SW480 (cell line): ENCODE results near the gene HOXC9.

ENCODE experiments used
- DNase-seq: peaks from one replicate; pipeline ENCODE4 v3.0.0-alpha.2; 2016; ENCODE audit warnings: low spot score

HOXC9 gene

GRCh38 chr12:54028314-54029201, 28.6 kb downstream of the HOXC9 start, which contains the start of gene HOXC6:
Gene HOXC6, plus strand, starts transcription at chr12:54028440. Its CDS starts 82 bp downstream, at chr12:54028522.
- DNase-seq = peak; percentile 60

GRCh38 chr12:54029529-54030441, 29.8 kb downstream of the HOXC9 start:
- no peak for DNase-seq

GRCh38 chr12:54030442-54030801, 30.5 kb downstream of the HOXC9 start:
- no peak for DNase-seq

GRCh38 chr12:54030889-54031471, 31.0 kb downstream of the HOXC9 start:
- DNase-seq = no peak

- no peak for DNase-seq
Observed at GRCh38 chr12:54031480-54031879, 31.5 kb downstream of the HOXC9 start.

GRCh38 chr12:54032086-54032619, 32.2 kb downstream of the HOXC9 start:
- DNase-seq = no peak

- peak; percentile 86 for DNase-seq
Observed at GRCh38 chr12:54032627-54033100, 32.7 kb downstream of the HOXC9 start, which contains the start of gene HOXC5. Gene HOXC5, plus strand, starts transcription at chr12:54033050. Its CDS starts 73 bp downstream, at chr12:54033123.

GRCh38 chr12:54033106-54033979, 33.4 kb downstream of the HOXC9 start:
- DNase-seq = peak; percentile 89

GRCh38 chr12:54033980-54034784, 34.2 kb downstream of the HOXC9 start:
- no peak for DNase-seq

GRCh38 chr12:54034785-54035310, 34.9 kb downstream of the HOXC9 start:
- DNase-seq = no peak

- no peak for DNase-seq
Observed at GRCh38 chr12:54035568-54036264, 35.8 kb downstream of the HOXC9 start.

GRCh38 chr12:54036620-54037359, 36.8 kb downstream of the HOXC9 start:
- peak; percentile 36 for DNase-seq

- DNase-seq = no peak
Observed at GRCh38 chr12:54037360-54038283, 37.7 kb downstream of the HOXC9 start.

GRCh38 chr12:54038284-54038870, 38.4 kb downstream of the HOXC9 start:
- no peak for DNase-seq

GRCh38 chr12:54038871-54039414, 39.0 kb downstream of the HOXC9 start:
- DNase-seq = no peak

- DNase-seq = no peak
Observed at GRCh38 chr12:54039417-54040147, 39.6 kb downstream of the HOXC9 start.
